ENCODE results near the gene IKZF1.

DNA sequence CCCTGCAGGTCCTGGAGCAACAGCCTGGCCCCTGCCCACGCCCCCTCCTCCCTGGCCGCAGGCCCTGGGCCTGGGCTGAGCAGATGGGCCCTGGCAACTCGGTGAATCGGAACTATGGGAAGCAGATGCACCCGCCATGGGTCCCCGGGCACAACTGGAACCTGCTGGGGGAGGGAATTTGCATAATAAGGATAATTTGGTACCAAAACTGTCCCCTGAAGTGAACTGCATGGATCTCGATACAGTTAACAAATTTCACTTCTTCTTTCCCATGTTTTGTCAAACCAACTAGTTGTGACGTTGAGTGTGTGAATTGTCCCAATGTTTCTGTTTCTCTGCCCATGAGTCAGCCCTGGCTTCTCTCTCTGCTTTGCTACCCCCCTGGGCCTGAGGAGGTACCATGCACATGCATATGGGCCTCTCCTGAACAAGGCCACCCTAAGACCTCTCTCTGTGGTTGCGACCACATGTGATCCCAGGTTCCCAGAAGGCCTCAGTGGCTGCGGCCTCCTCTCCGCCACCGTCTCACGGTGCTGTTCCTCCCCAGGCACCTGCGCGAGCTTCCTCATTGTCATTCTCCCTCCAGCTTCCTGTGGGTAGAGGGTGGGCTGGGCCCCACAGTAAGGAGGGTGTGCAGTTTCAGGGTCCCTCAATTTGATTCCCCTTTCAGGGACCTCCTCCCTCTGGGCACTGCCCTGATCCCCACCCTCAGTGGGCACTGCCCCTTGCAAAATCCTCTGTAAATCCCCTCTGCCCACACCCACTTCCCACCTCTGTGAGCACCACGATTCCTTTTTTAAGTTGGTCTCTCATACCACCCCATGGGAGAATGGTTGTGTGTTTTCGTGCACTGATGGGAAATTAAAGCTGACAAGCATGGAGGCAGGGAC is 105.6 kb downstream of the IKZF1 start:
- TF ChIP-seq POLR2A (IDR thresholded peaks at IDR 0.05; ENCODE audit: low read length), result no peak
- TF ChIP-seq GATA1 (IDR thresholded peaks at IDR 0.05; ENCODE audit: low read depth, low read length), result no peak

Data from erythroblast (primary cell).